IMR-90 (cell line): ENCODE results near the gene BCAS4. TPM values are rescaled to one million over a fixed set of nuclear protein-coding genes. Genes with fewer than 3 reads are reported as not detected.

ENCODE experiments used
- ATAC-seq: fragments of 200-7000 bp; cut with Tn5 transposase; 2 replicates; pipeline ENCODE4 v1.9.1; 2020; ENCODE audit warnings: low read depth, mild to moderate bottlenecking, moderate library complexity
- BruUV-seq: library from RNA; stranded (reverse); fragments of 400-500 nt; replicated peaks from 2 replicates; lab custom pipeline; 2021; lab: Mats Ljungman, UMichigan
- CTCF ChIA-PET: fragments of 300-600 bp; formaldehyde crosslinking; extraction: SDS; loops from one replicate; lab custom pipeline; 2021; ENCODE audit warnings: antibody characterized with exemption; lab: Yijun Ruan, JAX
- POLR2A ChIA-PET: fragments of 300-600 bp; sonication (Branson Sonifier 250); formaldehyde crosslinking; loops from one replicate; lab custom pipeline; 2022; ENCODE audit warnings: antibody characterized with exemption; ENCODE audit not compliant: unreplicated experiment; lab: Charles Lee
- DNase-seq: peaks from one replicate; pipeline ENCODE4 v3.0.0; 2013
- H2AFZ ChIP-seq: replicated peaks from 2 replicates; pipeline ENCODE3; 2013; ENCODE audit warnings: low read length, mild to moderate bottlenecking; ENCODE audit not compliant: poor library complexity
- H2AK5ac ChIP-seq: 2 replicates; pipeline ENCODE4 v1.6.1; 2013; ENCODE audit warnings: low read depth, low read length, inconsistent platforms
- H2AK9ac ChIP-seq: replicated peaks from 2 replicates; pipeline ENCODE3; 2013; ENCODE audit warnings: mild to moderate bottlenecking, low read depth, low read length, moderate library complexity; ENCODE audit not compliant: poor library complexity
- H2BK120ac ChIP-seq: 2 replicates; pipeline ENCODE4 v1.6.1; 2013; ENCODE audit warnings: low read depth, low read length, inconsistent platforms
- H2BK15ac ChIP-seq: 3 replicates; pipeline ENCODE4 v1.6.1; 2013; ENCODE audit warnings: low read depth, low read length, inconsistent platforms
- H2BK20ac ChIP-seq: 2 replicates; pipeline ENCODE4 v1.6.1; 2013; ENCODE audit warnings: low read depth, mild to moderate bottlenecking, inconsistent platforms, low read length, moderate library complexity
- H2BK5ac ChIP-seq: 2 replicates; pipeline ENCODE4 v1.6.1; 2013; ENCODE audit warnings: mild to moderate bottlenecking, low read depth, low read length, inconsistent platforms; ENCODE audit not compliant: poor library complexity, severe bottlenecking
- H3K14ac ChIP-seq: replicated peaks from 2 replicates; pipeline ENCODE4 v1.6.1; 2013; ENCODE audit warnings: low read depth, low read length, inconsistent platforms
- H3K18ac ChIP-seq: 2 replicates; pipeline ENCODE4 v1.6.1; 2013; ENCODE audit warnings: low read depth, low read length, control low read depth
- H3K23ac ChIP-seq: 2 replicates; pipeline ENCODE4 v1.6.1; 2013; ENCODE audit warnings: low read depth, low read length, inconsistent platforms
- H3K27ac ChIP-seq: 2 replicates; pipeline ENCODE4 v1.5.1; 2013; ENCODE audit warnings: mild to moderate bottlenecking, control low read depth, low read length; ENCODE audit not compliant: insufficient read depth
- H3K27me3 ChIP-seq: 2 replicates; pipeline ENCODE4 v1.6.1; 2013; ENCODE audit warnings: low read length; ENCODE audit not compliant: control insufficient read depth, insufficient read depth
- H3K36me3 ChIP-seq: 2 replicates; pipeline ENCODE4 v1.6.1; 2013; ENCODE audit warnings: low read length, mixed read lengths; ENCODE audit not compliant: control insufficient read depth, insufficient read depth
- H3K4ac ChIP-seq: 2 replicates; pipeline ENCODE4 v1.6.1; 2013; ENCODE audit warnings: low read depth, low read length, inconsistent platforms
- H3K4me1 ChIP-seq: 2 replicates; pipeline ENCODE4 v1.6.1; 2013; ENCODE audit warnings: low read length, mixed read lengths; ENCODE audit not compliant: control insufficient read depth, insufficient read depth
- H3K4me2 ChIP-seq: 2 replicates; pipeline ENCODE4 v1.6.1; 2013; ENCODE audit warnings: low read depth, mild to moderate bottlenecking, control low read depth, low read length, moderate library complexity
- H3K4me3 ChIP-seq: 2 replicates; pipeline ENCODE4 v1.5.1; 2013; ENCODE audit warnings: low read depth, mild to moderate bottlenecking, control low read depth, low read length, moderate library complexity; ENCODE audit not compliant: insufficient read depth
- H3K56ac ChIP-seq: 2 replicates; pipeline ENCODE4 v1.6.1; 2013; ENCODE audit warnings: low read length, inconsistent platforms; ENCODE audit not compliant: insufficient read depth; ENCODE audit errors: extremely low read depth
- H3K79me1 ChIP-seq, 2 experiments: 2 replicates each; pipeline ENCODE4 v1.6.1; 2013; ENCODE audit warnings: low read length in 2 of 2, inconsistent platforms in 1 of 2, low read depth in 1 of 2
- H3K9ac ChIP-seq: 2 replicates; pipeline ENCODE4 v1.6.1; 2013; ENCODE audit warnings: low read depth, low read length, control low read depth
- H3K9me1 ChIP-seq: 2 replicates; pipeline ENCODE4 v1.6.1; 2013; ENCODE audit warnings: low read length, inconsistent platforms; ENCODE audit not compliant: insufficient read depth
- H3K9me3 ChIP-seq: 2 replicates; pipeline ENCODE4 v1.6.1; 2013; ENCODE audit warnings: low read length; ENCODE audit not compliant: control insufficient read depth, insufficient read depth
- H4K20me1 ChIP-seq: 2 replicates; pipeline ENCODE4 v1.6.1; 2013; ENCODE audit warnings: low read length, inconsistent platforms; ENCODE audit not compliant: insufficient read depth
- H4K5ac ChIP-seq: 2 replicates; pipeline ENCODE4 v1.6.1; 2013; ENCODE audit warnings: mild to moderate bottlenecking, low read depth, low read length, control low read depth
- H4K8ac ChIP-seq, 2 experiments: 2 replicates each; pipeline ENCODE4 v1.6.1; 2013; ENCODE audit warnings: low read depth in 2 of 2, low read length in 2 of 2, control low read depth in 1 of 2, inconsistent platforms in 1 of 2
- H4K91ac ChIP-seq: 2 replicates; pipeline ENCODE4 v1.6.1; 2013; ENCODE audit warnings: low read depth, low read length, inconsistent platforms; ENCODE audit not compliant: insufficient read depth
- CEBPB ChIP-seq: IDR thresholded peaks from 2 replicates; pipeline ENCODE4 v1.6.1; 2012; ENCODE audit warnings: low read depth, low read length, improper control_type of control experiment
- ELK1 ChIP-seq: fragments of 150-350 bp; IDR thresholded peaks from 2 replicates; pipeline ENCODE4 v1.6.1; 2016; ENCODE audit warnings: low read depth, mild to moderate bottlenecking, low read length, moderate library complexity, borderline replicate concordance
- MAZ ChIP-seq: IDR thresholded peaks from 2 replicates; pipeline ENCODE4 v1.6.1; 2012; ENCODE audit warnings: low read depth, mild to moderate bottlenecking, low read length, improper control_type of control experiment, moderate library complexity, borderline replicate concordance
- MXI1 ChIP-seq: IDR thresholded peaks from 2 replicates; pipeline ENCODE4 v1.6.1; 2012; ENCODE audit warnings: low read depth, mild to moderate bottlenecking, low read length, moderate library complexity, borderline replicate concordance
- POLR2A ChIP-seq: IDR thresholded peaks from 2 replicates; pipeline ENCODE4 v1.6.1; 2012; ENCODE audit warnings: mild to moderate bottlenecking, low read depth, low read length
- RAD21 ChIP-seq: IDR thresholded peaks from 2 replicates; pipeline ENCODE4 v1.6.1; 2012; ENCODE audit warnings: low read length, improper control_type of control experiment
- SMC3 ChIP-seq: fragments of 150-350 bp; IDR thresholded peaks from 2 replicates; pipeline ENCODE4 v1.6.1; 2016; ENCODE audit warnings: low read depth, mild to moderate bottlenecking, antibody characterized with exemption, low read length, moderate library complexity
- USF2 ChIP-seq: fragments of 150-350 bp; IDR thresholded peaks from 2 replicates; pipeline ENCODE4 v1.6.1; 2017; ENCODE audit warnings: mild to moderate bottlenecking, antibody characterized with exemption, low read length, low read depth
- WGBS, 2 experiments: methylation state at CpG; one replicate each; pipeline versions ENCODE4 v1.1.5 to v1.1.7; 2013; ENCODE audit warnings: missing lambda C conversion rate in 2 of 2; ENCODE audit not compliant: insufficient read length in 1 of 2; ENCODE audit errors: extremely low coverage in 2 of 2; 5-methylcytosine and 5-hydroxymethylcytosine counted together
- dilution Hi-C: fragments of 300-500 bp; cut with HindIII; formaldehyde crosslinking; loops from one replicate; pipeline ENCODE4 v1.14.3; 2018; ENCODE audit warnings: low sequenced_read_pairs; ENCODE audit not compliant: unreplicated experiment
- in situ Hi-C: fragments of 300-500 bp; cut with MboI; formaldehyde crosslinking; loops from 3 replicates; pipeline ENCODE4 v1.14.3; 2019; ENCODE audit warnings: low sequenced_read_pairs, inconsistent platforms, mixed read lengths
- intact Hi-C: fragments of 100-400 bp; cut with micrococcal nuclease; formaldehyde crosslinking; loops from 2 replicates; pipeline ENCODE4 v1.10.0; 2022
- polyA plus RNA-seq, 3 experiments: library from polyadenylated mRNA; depleted of rRNA; stranded (reverse); fragments of >200 nt; gene quantifications; 2 replicates each; pipeline ENCODE4 v1.2.3, GENCODE V29; 2012; ENCODE audit warnings: low replicate concordance in 1 of 3
- total RNA-seq: library from RNA; depleted of rRNA; stranded (reverse); fragments of >200 nt; gene quantifications from 2 replicates; pipeline ENCODE4 v1.2.3, GENCODE V29; 2012

Gene BCAS4
- total and polyA plus RNA-seq, 2 of the 4 experiments (the other 2 are of a cell fraction), result 42.7 to 47.5 TPM

GRCh38 chr20:50801747-50802125, 6.9 kb downstream of the BCAS4 start:
- Histone ChIP-seq H3K4ac (no peak overlapping the region), H3K18ac (no peak overlapping the region), H3K14ac (no peak overlapping the region), H3K27ac (no peak overlapping the region), H2BK5ac (no peak overlapping the region), H3K9me1 (peaks cover 3% of the 10 kb centered on the region; the same call in 1 of the 2 replicates), H4K91ac (no peak overlapping the region), H3K79me1 (peaks cover 17 to 24% of the 10 kb centered on the region in 2 experiments; a peak in 3 of 4 replicates), H3K4me1 (no peaks in the 10 kb centered on the region), H4K5ac (no peak overlapping the region), H2BK20ac (no peak overlapping the region), H2AK9ac (no peak overlapping the region), H2AFZ (no peak overlapping the region), H3K4me2 (no peak overlapping the region), H3K56ac (no peak overlapping the region), H2BK15ac (no peak overlapping the region), H3K9me3 (no peaks in the 10 kb centered on the region), H3K4me3 (no peak overlapping the region), H4K20me1 (peaks cover 6% of the 10 kb centered on the region; the same call in 1 of the 2 replicates), H3K23ac (no peak overlapping the region), H2BK120ac (no peak overlapping the region), H3K36me3 (no peaks in the 10 kb centered on the region), H4K8ac (no peak overlapping the region), H3K9ac (no peak overlapping the region), H3K27me3 (no peaks in the 10 kb centered on the region), H2AK5ac (no peak overlapping the region)
- dilution Hi-C loops, result loop anchor here (25.0 kb wide), 1 partner anchor 111 kb away; no protein-coding TSS in a partner anchor
- no TSS peak for BruUV-seq
- ChIA-PET CTCF (no interaction called here), POLR2A (no interaction called here)
- intact Hi-C loops, result no loop called here
- TF ChIP-seq SMC3 (no peak), MAZ (no peak), RAD21 (no peak), CEBPB (no peak), ELK1 (no peak), MXI1 (no peak), POLR2A (no peak), USF2 (no peak)
- no peak for ATAC-seq
- DNase-seq, result no peak
- in situ Hi-C loops, result no loop called here
- WGBS, 2 experiments, result 100% methylated on average over 2 of the region's 5 CpGs; no CpG with 5 or more reads in 1 of the 2 experiments
